ENCODE results near the gene CEBPE.

DNA sequence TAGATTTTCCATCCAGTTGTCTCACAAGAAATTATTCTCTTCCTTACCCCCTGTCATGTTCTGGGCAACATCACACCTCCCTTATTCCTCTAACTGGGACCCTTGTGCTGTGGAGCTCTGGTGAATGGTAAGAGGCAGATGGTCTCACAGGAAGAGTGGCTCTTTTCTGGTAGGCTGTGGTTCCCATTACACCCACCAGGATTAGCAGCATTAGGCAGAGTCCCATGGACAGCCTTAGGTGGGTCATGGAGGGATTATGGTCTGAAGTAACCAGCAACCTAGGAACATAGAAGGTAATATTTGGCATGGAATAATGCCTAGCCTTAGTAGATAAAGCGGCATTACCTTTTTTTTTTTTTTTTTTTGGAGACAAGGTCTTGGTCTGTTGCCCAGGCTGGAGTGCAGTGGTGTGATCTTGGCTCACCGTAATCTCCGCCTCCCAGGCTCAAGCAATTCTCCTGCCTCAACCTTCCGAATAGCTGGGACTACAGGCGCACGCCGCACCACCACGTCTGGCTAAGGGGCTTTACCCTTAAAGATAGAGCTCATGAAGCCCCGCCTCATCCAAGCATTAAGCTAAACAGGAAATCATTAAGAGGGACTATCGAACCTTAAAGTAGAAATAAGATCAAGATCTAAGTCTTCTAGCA lies 19.7 kb downstream of the CEBPE start:
- no peak for TF ChIP-seq POLR2A (IDR thresholded peaks at IDR 0.05)
- no peak for TF ChIP-seq CTCF (IDR thresholded peaks at IDR 0.05)
- TF ChIP-seq EP300 (IDR thresholded peaks at IDR 0.05): no peak
